Loucy (cell line): ENCODE results near the gene ADAM8.
A peak's percentile ranks its signal among the peaks of the same experiment; 100 is the strongest.

Source experiments
- H2AFZ ChIP-seq: fragments of 200-600 bp; sonication (generic); 2 replicates; pipeline ENCODE4 v1.6.0; 2016; ENCODE audit warnings: antibody characterized with exemption, mild to moderate bottlenecking, low read length, moderate library complexity
- H3F3A ChIP-seq: fragments of 200-600 bp; 2 replicates; pipeline ENCODE4 v1.6.0; 2016; ENCODE audit warnings: antibody characterized with exemption, low read depth, mild to moderate bottlenecking
- H3K27me3 ChIP-seq: fragments of 200-600 bp; sonication (generic); 2 replicates; pipeline ENCODE4 v1.6.1; 2014; ENCODE audit warnings: low read length, mild to moderate bottlenecking; ENCODE audit not compliant: insufficient read depth, poor library complexity, severe bottlenecking
- H3K36me3 ChIP-seq: fragments of 200-600 bp; sonication (generic); 2 replicates; pipeline ENCODE4 v1.6.1; 2016; ENCODE audit warnings: low read length; ENCODE audit not compliant: insufficient read depth
- H3K4me1 ChIP-seq: fragments of 200-600 bp; sonication (generic); 2 replicates; pipeline ENCODE4 v1.5.1; 2014; ENCODE audit warnings: low read length, mild to moderate bottlenecking; ENCODE audit not compliant: insufficient read depth, poor library complexity, severe bottlenecking
- H3K4me2 ChIP-seq: fragments of 200-600 bp; sonication (generic); 2 replicates; pipeline ENCODE4 v1.6.0; 2014; ENCODE audit warnings: antibody characterized with exemption, low read length, low read depth, mild to moderate bottlenecking; ENCODE audit not compliant: poor library complexity, severe bottlenecking
- H3K4me3 ChIP-seq: fragments of 200-600 bp; sonication (generic); 2 replicates; pipeline ENCODE4 v1.5.1; 2014; ENCODE audit warnings: low read length, mild to moderate bottlenecking, mixed read lengths; ENCODE audit not compliant: poor library complexity, severe bottlenecking
- H3K79me2 ChIP-seq: fragments of 200-600 bp; sonication (generic); 2 replicates; pipeline ENCODE4 v1.6.1; 2014; ENCODE audit warnings: low read length; ENCODE audit not compliant: insufficient read depth
- H3K9ac ChIP-seq: fragments of 200-600 bp; sonication (generic); 2 replicates; pipeline ENCODE4 v1.6.0; 2014; ENCODE audit warnings: mild to moderate bottlenecking, low read depth, low read length, moderate library complexity; ENCODE audit not compliant: poor library complexity, severe bottlenecking
- H3K9me2 ChIP-seq: fragments of 200-600 bp; sonication (generic); replicated peaks from 2 replicates; pipeline ENCODE4 v1.6.1; 2016; ENCODE audit warnings: low read depth, low read length, mixed read lengths
- H3K9me3 ChIP-seq: fragments of 200-600 bp; sonication (generic); 2 replicates; pipeline ENCODE4 v1.6.1; 2014; ENCODE audit warnings: mild to moderate bottlenecking, antibody characterized with exemption, low read length, low read depth; ENCODE audit not compliant: insufficient read depth
- H4K20me1 ChIP-seq: fragments of 200-600 bp; sonication (generic); 2 replicates; pipeline ENCODE4 v1.6.0; 2014; ENCODE audit warnings: antibody characterized with exemption, low read length, mild to moderate bottlenecking; ENCODE audit not compliant: insufficient read depth, poor library complexity, severe bottlenecking
- CTCF ChIP-seq: fragments of 200-600 bp; sonication (generic); conservative IDR thresholded peaks from 2 replicates; pipeline ENCODE4 v1.5.1; 2014; ENCODE audit warnings: mild to moderate bottlenecking, antibody characterized with exemption, low read length
- EZH2phosphoT487 ChIP-seq: fragments of 200-600 bp; IDR thresholded peaks from 2 replicates; pipeline ENCODE4 v1.6.1; 2018; ENCODE audit warnings: antibody characterized with exemption, mild to moderate bottlenecking, moderate library complexity, borderline replicate concordance

ADAM8 gene

GRCh38 chr10:133245439-133246235 lies 31.0 kb downstream of the ADAM8 start:
- Histone ChIP-seq H2AFZ (no peak overlapping the region), H3K27me3 (no peaks in the 10 kb centered on the region), H3K36me3 (no peaks in the 10 kb centered on the region), H3K79me2 (no peaks in the 10 kb centered on the region), H3K4me1 (peaks cover 4% of the 10 kb centered on the region), H4K20me1 (no peaks in the 10 kb centered on the region), H3K9ac (peak overlapping the region; percentile 37), H3K4me2 (peak overlapping the region; percentile 13), H3K9me3 (no peaks in the 10 kb centered on the region; the same call in 1 of the 2 replicates), H3K9me2 (no peaks in the 10 kb centered on the region), H3F3A (no peaks in the 10 kb centered on the region), H3K4me3 (no peak overlapping the region)
- TF ChIP-seq EZH2phosphoT487: no peak
- TF ChIP-seq CTCF: no peak

GRCh38 chr10:133243593-133243992 lies 33.1 kb downstream of the ADAM8 start:
- Histone ChIP-seq H3K4me1 (peaks cover 4% of the 10 kb centered on the region), H3K4me3 (no peak overlapping the region), H3K4me2 (no peak overlapping the region), H2AFZ (no peak overlapping the region), H3K9ac (no peak overlapping the region), H3K36me3 (no peaks in the 10 kb centered on the region), H3K79me2 (no peaks in the 10 kb centered on the region), H3F3A (no peaks in the 10 kb centered on the region), H3K9me2 (no peaks in the 10 kb centered on the region), H3K27me3 (no peaks in the 10 kb centered on the region), H3K9me3 (no peaks in the 10 kb centered on the region; the same call in 1 of the 2 replicates), H4K20me1 (no peaks in the 10 kb centered on the region)
- no peak for TF ChIP-seq CTCF
- no peak for TF ChIP-seq EZH2phosphoT487

GRCh38 chr10:133242611-133243356 lies 33.9 kb downstream of the ADAM8 start:
- Histone ChIP-seq H3K79me2 (no peaks in the 10 kb centered on the region), H3K36me3 (no peaks in the 10 kb centered on the region), H3K9ac (no peak overlapping the region), H3F3A (no peaks in the 10 kb centered on the region), H3K4me2 (no peak overlapping the region), H4K20me1 (no peaks in the 10 kb centered on the region), H3K4me1 (peaks cover 4% of the 10 kb centered on the region), H3K9me3 (no peaks in the 10 kb centered on the region; the same call in 1 of the 2 replicates), H3K27me3 (no peaks in the 10 kb centered on the region), H2AFZ (no peak overlapping the region), H3K4me3 (no peak overlapping the region), H3K9me2 (no peaks in the 10 kb centered on the region)
- TF ChIP-seq CTCF (no peak), EZH2phosphoT487 (no peak)
